PFSK-1 (cell line): Measurements from ENCODE around the gene UBR7.

Experiments used
- FOXP2 ChIP-seq: optimal IDR thresholded peaks from 2 replicates; pipeline ENCODE3; 2011; ENCODE audit warnings: borderline replicate concordance, control low read depth, inconsistent platforms; ENCODE audit not compliant: insufficient read depth; ENCODE audit errors: extremely low read length, extremely low read depth
- POLR2AphosphoS5 ChIP-seq: IDR thresholded peaks from 2 replicates; pipeline ENCODE4 v1.6.1; 2012; ENCODE audit warnings: low read depth, mild to moderate bottlenecking, control low read depth, low read length, moderate library complexity
- SIN3A ChIP-seq: IDR thresholded peaks from 2 replicates; pipeline ENCODE4 v1.6.1; 2012; ENCODE audit warnings: mild to moderate bottlenecking, low read length, moderate library complexity, borderline replicate concordance; ENCODE audit not compliant: insufficient read depth
- TAF1 ChIP-seq: IDR thresholded peaks from 2 replicates; pipeline ENCODE4 v1.6.1; 2012; ENCODE audit warnings: low read length, control low read depth, borderline replicate concordance; ENCODE audit not compliant: insufficient read depth
- TF ChIP-seq, protein P1 (sequence below), 2 experiments: IDR thresholded peaks; 2 replicates each; pipeline versions ENCODE4 v1.6.1 to v1.8.0; 2011 to 2012; ENCODE audit warnings: low read depth in 2 of 2, low read length in 2 of 2, control low read depth in 1 of 2, inconsistent platforms in 1 of 2, mild to moderate bottlenecking in 1 of 2, moderate library complexity in 1 of 2; ENCODE audit not compliant: insufficient read depth in 1 of 2

DNA sequence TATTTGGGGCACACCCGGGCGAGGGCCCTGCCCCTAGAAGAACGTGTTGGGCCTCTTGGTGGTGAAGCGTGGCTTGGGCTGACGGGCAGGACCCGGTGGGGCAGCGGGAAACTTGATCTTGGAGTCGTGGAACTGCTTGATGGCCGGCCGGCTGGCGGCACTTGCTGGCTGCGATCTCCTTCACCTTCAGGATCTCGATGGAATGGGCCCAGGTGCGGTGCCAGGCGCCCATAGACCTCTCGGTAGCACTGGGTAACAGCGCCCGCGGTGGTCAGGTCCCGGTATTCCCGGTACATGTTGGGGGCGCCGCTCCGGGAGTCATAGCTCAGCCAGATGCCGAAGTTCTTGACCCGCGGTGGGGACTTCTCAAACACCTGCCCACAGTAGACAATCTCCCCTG, 16.5 kb downstream of the UBR7 start:
- TF ChIP-seq, protein P1, sequence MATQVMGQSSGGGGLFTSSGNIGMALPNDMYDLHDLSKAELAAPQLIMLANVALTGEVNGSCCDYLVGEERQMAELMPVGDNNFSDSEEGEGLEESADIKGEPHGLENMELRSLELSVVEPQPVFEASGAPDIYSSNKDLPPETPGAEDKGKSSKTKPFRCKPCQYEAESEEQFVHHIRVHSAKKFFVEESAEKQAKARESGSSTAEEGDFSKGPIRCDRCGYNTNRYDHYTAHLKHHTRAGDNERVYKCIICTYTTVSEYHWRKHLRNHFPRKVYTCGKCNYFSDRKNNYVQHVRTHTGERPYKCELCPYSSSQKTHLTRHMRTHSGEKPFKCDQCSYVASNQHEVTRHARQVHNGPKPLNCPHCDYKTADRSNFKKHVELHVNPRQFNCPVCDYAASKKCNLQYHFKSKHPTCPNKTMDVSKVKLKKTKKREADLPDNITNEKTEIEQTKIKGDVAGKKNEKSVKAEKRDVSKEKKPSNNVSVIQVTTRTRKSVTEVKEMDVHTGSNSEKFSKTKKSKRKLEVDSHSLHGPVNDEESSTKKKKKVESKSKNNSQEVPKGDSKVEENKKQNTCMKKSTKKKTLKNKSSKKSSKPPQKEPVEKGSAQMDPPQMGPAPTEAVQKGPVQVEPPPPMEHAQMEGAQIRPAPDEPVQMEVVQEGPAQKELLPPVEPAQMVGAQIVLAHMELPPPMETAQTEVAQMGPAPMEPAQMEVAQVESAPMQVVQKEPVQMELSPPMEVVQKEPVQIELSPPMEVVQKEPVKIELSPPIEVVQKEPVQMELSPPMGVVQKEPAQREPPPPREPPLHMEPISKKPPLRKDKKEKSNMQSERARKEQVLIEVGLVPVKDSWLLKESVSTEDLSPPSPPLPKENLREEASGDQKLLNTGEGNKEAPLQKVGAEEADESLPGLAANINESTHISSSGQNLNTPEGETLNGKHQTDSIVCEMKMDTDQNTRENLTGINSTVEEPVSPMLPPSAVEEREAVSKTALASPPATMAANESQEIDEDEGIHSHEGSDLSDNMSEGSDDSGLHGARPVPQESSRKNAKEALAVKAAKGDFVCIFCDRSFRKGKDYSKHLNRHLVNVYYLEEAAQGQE (IDR thresholded peaks at IDR 0.05; ENCODE audit: insufficient read depth in 1 of 2, low read depth in 2 of 2, low read length in 2 of 2) = no peak
- TF ChIP-seq POLR2AphosphoS5 = no peak
- no peak for TF ChIP-seq SIN3A
- no peak for TF ChIP-seq FOXP2
- TF ChIP-seq TAF1 = no peak
